IPS-NIHi7 (cell line): ENCODE results near the gene SPRY2.

Experiments used
- DNase-seq: peaks from one replicate; pipeline ENCODE4 v3.0.0; 2012; ENCODE audit warnings: mixed read lengths; ENCODE audit errors: extremely low spot score

SPRY2 gene

DNA sequence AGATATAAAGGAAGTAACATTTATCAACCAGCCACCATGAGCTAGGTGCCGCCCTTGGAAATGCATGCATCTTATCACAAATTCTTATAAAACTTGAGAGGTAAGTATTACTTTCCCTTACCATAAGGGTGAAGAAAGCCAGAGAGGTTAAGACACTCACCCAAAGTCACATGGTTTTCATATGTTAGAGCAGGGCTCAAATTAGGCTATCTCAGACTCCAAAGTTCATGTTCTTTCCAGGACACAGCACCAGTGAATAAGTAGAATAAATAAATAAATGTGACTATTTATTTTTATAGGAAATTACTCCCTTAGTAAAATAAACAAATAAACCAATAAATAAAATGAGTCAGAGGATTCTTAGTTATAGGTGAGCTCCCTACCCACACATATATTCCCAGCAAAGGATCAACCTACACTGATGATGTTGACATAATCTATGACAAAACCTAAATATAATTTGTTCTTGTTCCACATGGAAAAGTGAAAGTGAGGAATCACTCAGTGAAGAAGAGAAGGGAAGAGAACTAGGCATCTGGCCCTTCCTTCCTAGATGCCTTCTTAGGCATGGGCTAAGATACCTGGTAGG is 27.2 kb downstream of the SPRY2 start:
- no peak for DNase-seq

GRCh38 chr13:80312967-80313366 is 28.0 kb downstream of the SPRY2 start:
- no peak for DNase-seq

DNA sequence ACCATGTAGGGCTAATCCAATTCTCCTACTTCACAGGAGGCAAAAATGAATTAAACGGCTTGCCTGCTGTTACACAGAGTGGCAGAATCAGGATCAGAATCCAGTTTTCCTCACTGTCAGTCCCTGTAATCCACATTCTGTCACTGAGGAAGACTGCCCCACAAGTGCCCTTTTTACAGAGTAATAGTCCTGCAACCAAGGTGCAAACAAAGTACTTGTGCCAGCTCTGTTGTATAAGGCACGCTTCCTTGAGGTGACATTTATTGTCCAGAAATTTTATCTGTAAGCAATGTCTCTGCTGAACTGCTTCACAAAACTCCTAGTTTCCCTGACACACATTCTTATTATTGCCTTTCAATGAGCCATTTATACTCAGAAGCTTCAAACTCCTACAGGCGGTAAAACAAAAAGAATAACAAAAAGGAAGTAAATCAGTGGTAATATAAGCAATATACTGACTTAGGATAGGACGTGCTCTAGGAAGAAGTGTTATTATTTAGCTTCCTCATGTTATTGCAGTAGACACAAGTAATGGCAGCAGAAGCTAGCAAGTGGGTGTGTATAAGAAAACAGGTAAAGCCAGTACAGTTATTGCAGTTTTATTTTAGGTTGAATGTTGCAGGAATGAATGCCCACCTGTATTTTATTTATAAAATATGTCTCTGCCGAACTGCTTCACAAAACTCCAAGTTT is 28.8 kb downstream of the SPRY2 start:
- DNase-seq = no peak

GRCh38 chr13:80309926-80310325 is 31.0 kb downstream of the SPRY2 start:
- DNase-seq = no peak

DNA sequence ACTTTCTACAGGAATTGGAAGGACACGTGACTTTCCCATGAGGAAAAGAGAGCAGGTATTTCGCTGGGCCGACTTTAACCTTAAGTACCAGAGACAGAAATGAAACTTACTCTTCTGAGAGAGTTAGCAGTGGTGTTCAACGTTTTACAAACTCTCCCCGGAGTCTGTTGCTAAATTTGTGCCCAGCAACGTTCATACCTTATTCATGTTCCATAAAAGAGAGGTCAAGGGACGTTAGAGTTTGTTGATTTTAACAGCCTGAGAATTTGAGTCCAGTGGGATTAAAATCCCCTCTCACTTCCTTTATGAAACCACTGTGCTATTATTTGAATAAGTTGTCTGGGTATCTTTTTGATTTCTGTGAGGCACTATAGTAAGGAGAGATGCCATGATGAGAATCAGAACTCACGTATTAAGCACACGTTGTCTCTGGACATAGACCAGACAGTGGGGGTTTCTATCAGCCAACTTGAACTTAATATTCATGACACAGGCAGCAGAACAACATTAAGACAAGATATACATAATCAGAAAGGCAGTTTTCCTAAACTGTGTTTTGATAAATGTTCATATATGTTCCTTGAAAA is 33.4 kb downstream of the SPRY2 start:
- DNase-seq = no peak

DNA sequence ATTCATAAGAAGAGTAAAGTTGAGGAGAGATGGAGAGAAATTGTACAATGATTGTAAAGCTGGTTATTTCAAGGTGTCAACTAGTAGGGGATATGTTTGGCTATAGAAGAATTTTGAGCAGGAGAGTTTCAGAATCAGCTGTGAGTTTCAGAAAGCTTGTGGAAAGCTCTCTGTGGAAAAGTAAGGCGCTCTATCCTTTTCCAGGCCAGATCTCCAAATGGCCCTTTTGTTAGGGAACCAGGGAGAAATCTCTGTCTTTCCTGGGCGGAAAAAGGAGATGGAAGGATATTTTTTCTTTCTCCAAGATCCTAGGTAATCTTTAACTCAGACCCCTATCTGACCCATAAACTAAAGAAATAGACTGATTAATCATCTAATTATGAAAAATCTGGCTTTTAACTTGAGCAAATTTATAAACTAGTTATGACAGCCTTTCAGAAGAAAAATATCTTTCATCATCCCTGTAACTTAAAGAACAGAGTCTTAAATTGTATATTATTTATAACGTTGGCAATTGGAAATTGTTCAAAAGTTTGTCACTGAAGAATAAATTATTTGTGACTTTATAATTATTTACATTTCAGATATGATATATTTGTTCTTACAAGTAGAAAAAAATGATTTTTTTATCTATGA is 34.5 kb downstream of the SPRY2 start:
- DNase-seq = no peak

GRCh38 chr13:80305737-80306136 is 35.2 kb downstream of the SPRY2 start:
- no peak for DNase-seq

DNA sequence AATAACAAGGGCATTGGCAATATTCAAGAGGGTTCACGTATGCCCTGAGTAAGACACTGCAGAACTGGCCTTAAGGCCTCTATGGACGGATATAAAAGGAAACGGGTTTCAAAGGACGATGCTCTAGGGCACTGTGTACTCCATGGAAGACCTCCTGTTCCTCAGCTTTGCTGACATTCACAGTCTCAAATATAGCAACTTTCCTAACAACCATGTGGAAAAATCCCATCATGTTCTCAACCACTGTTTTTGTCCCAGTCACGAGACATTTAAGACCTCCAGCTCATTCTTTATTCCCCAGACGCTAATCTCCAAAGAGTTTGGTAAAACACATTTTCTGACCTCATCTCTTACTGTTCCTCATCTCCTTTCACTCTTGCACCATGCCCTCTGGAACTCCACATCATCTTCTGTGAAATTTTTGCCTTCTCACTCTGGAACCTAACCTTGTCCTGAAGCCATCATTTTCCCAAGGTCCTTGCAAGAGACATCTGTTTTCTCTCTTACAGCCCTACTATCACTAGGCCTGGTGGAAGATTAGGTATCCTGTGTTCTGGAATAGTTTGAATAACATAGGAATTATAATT is 37.6 kb downstream of the SPRY2 start:
- no peak for DNase-seq

- no peak for DNase-seq
Observed at GRCh38 chr13:80299046-80299445, 41.9 kb downstream of the SPRY2 start.

GRCh38 chr13:80297503-80297902 is 43.4 kb downstream of the SPRY2 start:
- no peak for DNase-seq

DNA sequence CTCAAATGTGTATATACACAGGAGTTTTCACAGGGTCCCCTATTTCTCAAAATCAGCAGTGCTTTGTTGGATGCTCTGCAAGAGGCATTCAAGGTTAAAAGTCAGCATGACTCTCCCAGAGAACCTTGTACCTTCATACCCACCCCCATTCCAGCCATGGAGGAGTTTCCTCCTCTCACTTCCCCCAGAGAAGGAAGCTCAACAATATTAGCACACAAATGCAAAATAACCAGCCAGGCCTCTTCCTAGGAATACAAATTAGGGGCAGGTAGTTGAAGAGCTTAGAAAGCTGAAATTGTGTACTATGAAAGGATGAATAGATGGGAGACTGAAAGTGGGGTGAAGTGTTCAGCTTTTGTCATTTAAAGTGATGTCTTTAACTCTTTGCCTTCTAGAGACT is 43.8 kb downstream of the SPRY2 start:
- DNase-seq = peak; percentile 45

DNA sequence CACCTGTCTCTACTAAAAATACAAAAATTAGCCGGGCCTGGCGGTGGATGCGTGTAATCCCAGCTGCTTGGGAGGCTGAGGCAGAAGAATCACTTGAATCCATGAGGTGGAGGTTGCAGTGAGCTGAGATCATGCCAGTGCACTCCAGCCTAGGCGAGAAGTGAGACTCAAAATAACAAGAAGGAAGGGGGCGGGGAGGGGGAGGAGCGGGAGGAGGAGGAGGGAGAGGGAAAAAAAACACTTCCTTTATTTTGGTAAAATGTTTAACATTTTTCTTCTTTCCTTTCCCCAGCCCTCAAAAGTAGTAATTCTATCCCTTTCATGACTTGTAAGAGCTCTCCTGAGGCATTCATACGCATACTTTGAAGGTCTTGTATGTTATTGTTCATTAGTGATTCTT is 44.3 kb downstream of the SPRY2 start:
- no peak for DNase-seq

GRCh38 chr13:80290591-80290990 is 50.3 kb downstream of the SPRY2 start:
- no peak for DNase-seq
